Kidney (tissue), 14 donors: ENCODE measurements around the gene GMDS. TPM values are rescaled to one million over a fixed set of nuclear protein-coding genes. Genes with fewer than 3 reads are reported as not detected.

ENCODE experiments used
- DNase-seq, 5 donors: peaks; one replicate each; pipeline ENCODE4 v3.0.0-alpha.2; 2013 to 2020
- FAIRE-seq: peaks from 2 replicates; lab custom pipeline; 2012; peaks lifted over from hg19 to GRCh38; lab: Jason Lieb, UNC
- H3K27ac ChIP-seq, 2 donors: one replicate each; pipeline ENCODE4 v1.7.0; 2013; ENCODE audit warnings: low read depth in 2 of 2, low read length in 2 of 2, inconsistent platforms in 1 of 2
- H3K27me3 ChIP-seq: one replicate; pipeline ENCODE4 v1.7.1; 2013; ENCODE audit warnings: low read length, inconsistent platforms; ENCODE audit not compliant: control insufficient read depth, insufficient read depth
- H3K36me3 ChIP-seq, 3 donors: one replicate each; pipeline versions ENCODE4 v1.7.0 to v1.7.1; 2013; ENCODE audit warnings: low read length in 3 of 3, control low read depth in 1 of 3, inconsistent platforms in 1 of 3; ENCODE audit not compliant: insufficient read depth in 3 of 3, control insufficient read depth in 2 of 3
- H3K4me1 ChIP-seq, 3 donors: one replicate each; pipeline versions ENCODE4 v1.7.0 to v1.7.1; 2013; ENCODE audit warnings: low read length in 3 of 3, inconsistent platforms in 1 of 3, low read depth in 1 of 3; ENCODE audit not compliant: control insufficient read depth in 2 of 3, insufficient read depth in 2 of 3
- H3K4me3 ChIP-seq, 3 donors: one replicate each; pipeline versions ENCODE4 v1.7.0 to v1.8.1; 2013; ENCODE audit warnings: low read length in 3 of 3, control low read depth in 1 of 3, inconsistent platforms in 1 of 3
- H3K9ac ChIP-seq, 3 donors: one replicate each; pipeline versions ENCODE4 v1.7.0 to v1.7.1; 2013; ENCODE audit warnings: low read length in 3 of 3, control low read depth in 1 of 3, inconsistent platforms in 1 of 3
- H3K9me3 ChIP-seq, 3 donors: one replicate each; pipeline versions ENCODE4 v1.7.0 to v1.7.1; 2013; ENCODE audit warnings: low read length in 3 of 3, control low read depth in 1 of 3, inconsistent platforms in 1 of 3; ENCODE audit not compliant: control insufficient read depth in 2 of 3, insufficient read depth in 1 of 3
- CTCF ChIP-seq: IDR thresholded peaks from 3 replicates; pipeline ENCODE4 v1.5.1; 2012; ENCODE audit warnings: mild to moderate bottlenecking, moderate library complexity, borderline replicate concordance; ENCODE audit not compliant: insufficient read depth; ENCODE audit errors: extremely low read depth
- intact Hi-C: fragments of 100-400 bp; cut with DNase I; formaldehyde crosslinking; loops from one replicate; pipeline ENCODE4 v1.11.1; 2022
- polyA plus RNA-seq: library from polyadenylated mRNA; stranded (reverse); fragments of 350-450 nt; fragmentation: Illumina TruSeq; extraction: RNeasy Lipid Tissue Mini Kit (QIAGEN cat#74804); gene quantifications from one replicate; pipeline ENCODE4 v1.2.3, GENCODE V29; 2014; ENCODE audit warnings: low read depth, low replicate concordance; ENCODE audit not compliant: insufficient read depth
- total RNA-seq: library from RNA; stranded (reverse); fragmentation: NEBNext Ultra II Directional; extraction: Animal tissue kit (Norgen Biotek cat#: 25700); gene quantifications from one replicate; pipeline ENCODE4 v1.2.1, GENCODE V29; 2021
- donor health status: control.
- donor health status: control.
- donor health status: control.
- donor health status: control.
- donor health status: control.
- donor health status: DM: yes; HTN: yes; CAD: no.
- donor health status: Normal renal cell carcinoma (clear cell type).

Gene GMDS
- total and polyA plus RNA-seq, 2 donors from 2014 or later: 49.6 to 63.7 TPM

DNA sequence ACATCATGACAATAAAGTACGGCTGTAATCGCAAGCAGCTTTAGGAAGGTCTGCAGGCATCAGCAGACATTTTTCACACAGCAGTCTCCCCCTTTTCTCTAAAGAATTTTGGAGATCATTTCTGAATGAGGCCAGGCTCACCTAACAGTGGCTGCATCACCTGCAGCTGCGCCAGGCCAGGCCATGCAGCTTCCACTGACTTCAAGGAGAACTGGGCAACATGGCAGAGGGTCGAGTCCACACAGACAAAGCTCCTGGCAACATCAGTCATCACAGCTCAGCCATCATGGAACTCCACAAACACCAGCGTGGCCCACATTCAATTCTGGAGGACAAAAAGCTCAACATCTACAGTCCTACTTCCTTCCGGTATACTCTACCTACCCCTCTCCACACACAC is 653.5 kb downstream of the GMDS start:
- DNase-seq: peak in 1 of 5 donors; percentile 3
- no peak for FAIRE-seq
- H3K27me3 ChIP-seq: no peaks in the 10 kb centered on the region

DNA sequence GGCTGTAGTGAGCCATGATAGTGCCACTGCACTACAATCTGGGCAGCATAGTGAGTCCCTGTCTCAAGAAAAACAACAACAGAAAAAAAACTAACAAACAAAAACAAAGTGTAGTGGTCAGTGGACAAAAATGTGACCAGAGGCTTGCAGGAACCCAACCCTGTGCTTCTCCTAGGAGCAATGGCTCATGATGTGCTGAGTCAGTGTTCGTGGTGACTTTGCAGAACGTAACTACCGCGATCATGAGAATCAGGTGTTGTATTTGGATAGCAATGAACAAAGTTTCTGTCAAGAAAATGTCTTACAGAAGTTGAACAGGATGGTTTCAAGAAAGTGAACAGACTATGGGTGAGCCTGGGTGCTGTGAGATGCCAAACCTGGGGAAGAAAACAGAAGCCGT is 654.2 kb downstream of the GMDS start:
- Histone ChIP-seq H3K9ac (no peak overlapping the region), H3K4me1 (peaks cover 0 to 2% (median 0%) of the 10 kb centered on the region in 3 donors), H3K36me3 (no peaks in the 10 kb centered on the region), H3K27me3 (no peaks in the 10 kb centered on the region), H3K27ac (no peak overlapping the region), H3K9me3 (no peaks in the 10 kb centered on the region), H3K4me3 (no peak overlapping the region)
- intact Hi-C loops: loop anchor here (10.0 kb wide), 3 partner anchors 604 to 1154 kb away; no protein-coding TSS in a partner anchor
- FAIRE-seq (no peak), DNase-seq (peak in 1 of 5 donors; percentile 7)
- no peak for TF ChIP-seq CTCF

More for the DNA sequence above, 653.5 kb downstream of the GMDS start:
- Histone ChIP-seq H3K4me1 (peaks cover 0 to 2% (median 0%) of the 10 kb centered on the region in 3 donors), H3K4me3 (no peak overlapping the region), H3K9me3 (no peaks in the 10 kb centered on the region), H3K9ac (no peak overlapping the region), H3K27ac (no peak overlapping the region), H3K36me3 (no peaks in the 10 kb centered on the region)
- intact Hi-C loops: loop anchor here (10.0 kb wide), 3 partner anchors 603 to 1153 kb away; no protein-coding TSS in a partner anchor
- no peak for TF ChIP-seq CTCF

GRCh38 chr6:1590580-1590979 is 654.8 kb downstream of the GMDS start:
- DNase-seq: no peak
- intact Hi-C loops: loop anchor here (10.0 kb wide), 3 partner anchors 604 to 1154 kb away; no protein-coding TSS in a partner anchor
- no peaks in the 10 kb centered on the region for H3K9me3 ChIP-seq

More at GRCh38 chr6:1590580-1590979, 654.8 kb downstream of the GMDS start:
- H3K4me1 ChIP-seq: no peaks in the 10 kb centered on the region
- TF ChIP-seq CTCF: no peak
- no peak overlapping the region for H3K4me3 ChIP-seq
- H3K36me3 ChIP-seq: no peaks in the 10 kb centered on the region
- no peak overlapping the region for H3K9ac ChIP-seq
- H3K27ac ChIP-seq: no peak overlapping the region
- FAIRE-seq: no peak
- H3K27me3 ChIP-seq: no peaks in the 10 kb centered on the region
